A673 (cell line): ENCODE results near the gene MYL2. TPM values are rescaled to one million over a fixed set of nuclear protein-coding genes. Genes with fewer than 3 reads are reported as not detected.

Source experiments
- BruUV-seq: library from RNA; stranded (reverse); fragments of 400-500 nt; replicated peaks from 2 replicates; lab custom pipeline; 2021; lab: Mats Ljungman, UMichigan
- CTCF ChIA-PET: fragments of 300-600 bp; sonication (Branson Sonifier 250); formaldehyde crosslinking; loops from one replicate; lab custom pipeline; 2022; ENCODE audit warnings: antibody characterized with exemption; lab: Charles Lee
- POLR2A ChIA-PET: fragments of 300-600 bp; sonication (Branson Sonifier 250); formaldehyde crosslinking; loops from one replicate; lab custom pipeline; 2022; ENCODE audit warnings: antibody characterized with exemption; ENCODE audit not compliant: low non-redundant PET; lab: Charles Lee
- DNase-seq: peaks from one replicate; pipeline ENCODE4 v3.0.0-alpha.2; 2015; ENCODE audit warnings: low spot score
- H3K27ac ChIP-seq: fragments of 200-600 bp; sonication (generic); 2 replicates; pipeline ENCODE4 v1.5.1; 2016; ENCODE audit warnings: mixed run types, low read depth, mild to moderate bottlenecking, mixed read lengths, antibody characterized with exemption, low read length; ENCODE audit not compliant: poor library complexity, severe bottlenecking
- H3K27me3 ChIP-seq: fragments of 200-600 bp; sonication (generic); replicated peaks from 2 replicates; pipeline ENCODE4 v1.6.1; 2017; ENCODE audit warnings: mixed run types, low read depth, mild to moderate bottlenecking, mixed read lengths, antibody characterized with exemption, low read length; ENCODE audit not compliant: insufficient read depth, poor library complexity
- H3K36me3 ChIP-seq: fragments of 200-600 bp; sonication (generic); 2 replicates; pipeline ENCODE4 v1.6.1; 2016; ENCODE audit warnings: mixed run types, mild to moderate bottlenecking, mixed read lengths, antibody characterized with exemption, low read length; ENCODE audit not compliant: insufficient read depth, poor library complexity, severe bottlenecking
- H3K4me1 ChIP-seq: fragments of 200-600 bp; sonication (generic); 2 replicates; pipeline ENCODE4 v1.6.1; 2017; ENCODE audit warnings: mixed run types, mild to moderate bottlenecking, mixed read lengths, antibody characterized with exemption, low read length; ENCODE audit not compliant: insufficient read depth, poor library complexity, severe bottlenecking
- H3K4me3 ChIP-seq: fragments of 200-600 bp; sonication (generic); 2 replicates; pipeline ENCODE4 v1.5.1; 2016; ENCODE audit warnings: low read depth, mixed run types, mild to moderate bottlenecking, mixed read lengths, low read length; ENCODE audit not compliant: poor library complexity, severe bottlenecking
- H3K9me3 ChIP-seq: fragments of 200-600 bp; sonication (generic); 2 replicates; pipeline ENCODE4 v1.6.1; 2016; ENCODE audit warnings: mixed run types, low read depth, mild to moderate bottlenecking, mixed read lengths, antibody characterized with exemption, low read length; ENCODE audit not compliant: poor library complexity, severe bottlenecking
- EZH2 ChIP-seq: fragments of 200-600 bp; sonication (generic); IDR thresholded peaks from 2 replicates; pipeline ENCODE4 v1.6.1; 2017; ENCODE audit warnings: borderline replicate concordance, low read depth, mild to moderate bottlenecking, mixed read lengths, antibody characterized with exemption, low read length; ENCODE audit not compliant: poor library complexity, severe bottlenecking
- intact Hi-C: fragments of 100-400 bp; cut with micrococcal nuclease; formaldehyde crosslinking; loops from one replicate; pipeline ENCODE4 v1.10.0; 2022; ENCODE audit not compliant: unreplicated experiment
- total RNA-seq: library from RNA; stranded (reverse); gene quantifications from 2 replicates; pipeline ENCODE4 v1.2.3, GENCODE V29; 2021
- TF ChIP-seq, protein P1 (sequence below): fragments of 300-800, 200-600 bp; sonication (generic); conservative IDR thresholded peaks from 2 replicates; pipeline ENCODE4 v1.5.1; 2017; ENCODE audit warnings: low read depth, mild to moderate bottlenecking, antibody characterized with exemption, low read length, moderate library complexity, mixed read lengths

The MYL2 gene
- total RNA-seq, 1 experiment from 2014 or later = not detected

DNA sequence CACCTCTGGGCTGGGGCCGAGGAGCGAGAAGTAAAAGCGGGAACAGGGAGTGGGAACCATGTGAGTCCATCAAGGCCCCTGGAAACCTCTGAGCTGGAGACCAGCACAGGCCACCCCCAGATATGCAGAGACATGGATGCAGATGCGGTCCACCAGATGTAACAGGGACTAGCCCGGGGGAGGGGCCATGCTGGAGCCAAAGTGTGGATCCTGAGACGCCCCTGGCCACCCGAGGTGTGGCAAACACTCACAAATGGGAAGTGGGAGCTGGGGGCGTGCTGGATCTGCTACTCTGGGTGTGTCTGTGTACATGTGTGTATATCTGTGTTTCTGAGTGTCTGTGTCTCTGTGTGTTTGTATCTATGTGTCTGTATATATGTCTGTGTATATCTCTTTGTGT lies 12.8 kb downstream of the MYL2 start:
- Histone ChIP-seq H3K4me1 (no peaks in the 10 kb centered on the region), H3K27me3 (no peaks in the 10 kb centered on the region), H3K4me3 (no peak overlapping the region), H3K9me3 (no peaks in the 10 kb centered on the region), H3K27ac (no peak overlapping the region), H3K36me3 (no peaks in the 10 kb centered on the region)
- ChIA-PET CTCF (interaction anchor here (0.6 kb wide), 1 partner anchor 387 kb away, joined by 3 read pairs; no protein-coding TSS in a partner anchor), POLR2A (no interaction called here)
- no TSS peak for BruUV-seq
- TF ChIP-seq, protein P1, sequence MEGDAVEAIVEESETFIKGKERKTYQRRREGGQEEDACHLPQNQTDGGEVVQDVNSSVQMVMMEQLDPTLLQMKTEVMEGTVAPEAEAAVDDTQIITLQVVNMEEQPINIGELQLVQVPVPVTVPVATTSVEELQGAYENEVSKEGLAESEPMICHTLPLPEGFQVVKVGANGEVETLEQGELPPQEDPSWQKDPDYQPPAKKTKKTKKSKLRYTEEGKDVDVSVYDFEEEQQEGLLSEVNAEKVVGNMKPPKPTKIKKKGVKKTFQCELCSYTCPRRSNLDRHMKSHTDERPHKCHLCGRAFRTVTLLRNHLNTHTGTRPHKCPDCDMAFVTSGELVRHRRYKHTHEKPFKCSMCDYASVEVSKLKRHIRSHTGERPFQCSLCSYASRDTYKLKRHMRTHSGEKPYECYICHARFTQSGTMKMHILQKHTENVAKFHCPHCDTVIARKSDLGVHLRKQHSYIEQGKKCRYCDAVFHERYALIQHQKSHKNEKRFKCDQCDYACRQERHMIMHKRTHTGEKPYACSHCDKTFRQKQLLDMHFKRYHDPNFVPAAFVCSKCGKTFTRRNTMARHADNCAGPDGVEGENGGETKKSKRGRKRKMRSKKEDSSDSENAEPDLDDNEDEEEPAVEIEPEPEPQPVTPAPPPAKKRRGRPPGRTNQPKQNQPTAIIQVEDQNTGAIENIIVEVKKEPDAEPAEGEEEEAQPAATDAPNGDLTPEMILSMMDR = no peak
- no peak for TF ChIP-seq EZH2
- intact Hi-C loops = no loop called here
- DNase-seq = no peak

DNA sequence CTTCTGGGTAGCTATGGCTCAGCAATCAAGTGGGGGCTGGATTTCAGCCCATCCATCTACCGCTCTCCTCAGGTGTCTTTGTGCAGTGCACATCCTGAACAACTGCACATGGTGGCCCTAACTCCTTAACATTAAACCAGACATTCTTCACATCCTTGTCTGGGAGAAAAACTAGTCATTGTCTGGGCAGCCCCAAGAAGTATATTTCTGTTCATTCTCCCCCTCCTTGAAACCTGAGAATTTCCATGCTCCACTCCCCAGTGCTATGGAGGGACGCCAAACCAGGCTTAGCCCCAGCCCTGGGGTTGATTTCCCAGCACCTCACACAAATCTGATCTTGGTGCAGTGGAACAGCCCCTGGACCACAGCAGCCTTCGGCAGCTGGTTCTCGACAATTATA lies 13.4 kb downstream of the MYL2 start:
- BruUV-seq = no TSS peak
- Histone ChIP-seq H3K27ac (no peak overlapping the region), H3K27me3 (no peaks in the 10 kb centered on the region), H3K4me3 (no peak overlapping the region), H3K36me3 (no peaks in the 10 kb centered on the region), H3K4me1 (no peaks in the 10 kb centered on the region), H3K9me3 (no peaks in the 10 kb centered on the region)
- no peak for DNase-seq
- intact Hi-C loops = no loop called here
- ChIA-PET CTCF (no interaction called here), POLR2A (no interaction called here)
- TF ChIP-seq, protein P1 = no peak
- no peak for TF ChIP-seq EZH2

DNA sequence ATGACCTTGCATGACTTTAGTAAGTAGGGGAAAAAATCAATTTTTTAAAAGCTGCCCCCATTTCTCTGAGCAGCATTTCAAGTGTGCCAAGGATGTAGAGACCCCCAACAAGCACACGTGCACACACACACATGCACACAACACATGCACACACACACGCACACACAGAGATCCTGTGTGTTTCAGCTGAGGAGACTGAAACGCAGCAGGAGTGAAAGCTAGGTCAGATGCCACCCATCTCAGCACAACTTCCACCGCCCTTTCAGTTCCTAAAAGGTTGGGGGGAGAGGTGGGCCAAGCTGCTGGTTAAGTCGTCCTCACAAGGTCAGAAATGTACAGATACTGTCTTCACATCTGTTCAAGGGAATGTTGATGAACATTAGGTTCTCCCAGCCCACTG lies 13.9 kb downstream of the MYL2 start:
- no peak for DNase-seq
- Histone ChIP-seq H3K36me3 (no peaks in the 10 kb centered on the region), H3K27ac (no peak overlapping the region), H3K9me3 (no peaks in the 10 kb centered on the region), H3K4me3 (no peak overlapping the region), H3K4me1 (no peaks in the 10 kb centered on the region), H3K27me3 (no peaks in the 10 kb centered on the region)
- CTCF ChIA-PET = no interaction called here
- TF ChIP-seq, protein P1 = no peak
- TF ChIP-seq EZH2 = no peak
- BruUV-seq = no TSS peak
- intact Hi-C loops = no loop called here
- POLR2A ChIA-PET = no interaction called here
